Activated CD4-positive, alpha-beta T cell treated with anti-CD3 and anti-CD28 coated beads, Interleukin-2, amount 50 U/mL, for 1 hour (primary cell): Measurements from ENCODE around the gene KRT27.
"Not testable (repeated sequence)": the region's sequence is repeated elsewhere in the genome, so short reads cannot be mapped to it uniquely, and the experiment has no call there.

Experiments used
- DNase-seq: peaks from one replicate; pipeline ENCODE4 v3.0.0-alpha.2; 2020

The KRT27 gene

DNA sequence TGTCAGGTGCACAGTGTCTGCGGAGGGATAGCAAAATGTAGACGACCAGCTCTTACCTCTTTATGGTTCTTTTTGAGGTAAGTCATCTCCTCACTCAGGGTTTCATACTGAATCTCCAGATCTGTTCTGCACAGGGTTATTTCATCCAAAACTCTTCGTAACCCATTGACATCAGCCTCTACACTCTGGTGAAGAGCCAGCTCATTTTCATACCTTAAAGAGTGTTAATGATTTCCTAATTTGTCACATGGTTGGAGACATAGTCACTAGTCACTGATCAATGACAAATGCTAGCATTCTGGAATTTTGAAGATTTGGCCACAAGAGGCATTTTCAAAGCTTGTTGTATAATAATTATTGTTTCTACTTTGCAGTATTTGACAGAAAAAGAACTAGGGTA lies 28.5 kb downstream of the KRT27 start:
- DNase-seq = no peak

DNA sequence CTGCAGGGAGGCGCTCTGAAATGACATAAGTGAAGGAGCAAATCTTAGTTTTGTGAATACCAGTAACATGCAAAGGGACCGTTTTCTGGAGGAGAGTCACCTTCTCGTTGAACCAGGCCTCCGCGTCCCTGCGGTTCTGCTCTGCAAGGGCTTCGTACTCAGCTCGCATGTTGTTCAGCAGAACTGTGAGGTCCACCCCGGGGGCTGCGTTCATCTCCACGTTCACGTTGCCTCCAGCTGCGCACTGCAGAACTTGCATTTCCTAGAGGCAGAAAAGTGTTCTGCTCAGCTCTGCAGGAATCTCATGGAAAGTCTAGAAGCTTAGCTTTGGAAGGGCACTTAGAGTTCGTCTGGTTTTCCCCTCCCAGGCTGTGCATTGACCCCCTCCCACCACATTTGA lies 31.3 kb downstream of the KRT27 start:
- DNase-seq = no peak

DNA sequence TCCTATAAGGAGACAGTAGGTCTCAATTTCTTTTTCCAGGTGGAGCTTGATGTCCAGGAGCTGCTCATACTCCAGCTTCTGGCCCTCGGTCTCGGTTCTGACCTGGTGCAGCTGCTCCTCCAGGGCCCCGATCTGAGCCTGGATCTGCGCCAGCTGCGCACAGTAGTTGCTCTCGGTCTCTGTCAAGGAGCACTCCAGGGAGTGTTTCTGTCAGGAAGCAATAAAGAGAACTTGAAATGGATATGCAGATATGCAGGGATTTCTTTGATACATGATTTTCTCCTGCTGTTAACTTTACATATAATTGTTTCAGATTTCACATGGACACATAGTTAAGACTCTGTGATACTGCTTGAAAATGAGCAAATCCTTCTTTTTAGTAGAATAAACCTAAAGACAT lies 32.0 kb downstream of the KRT27 start:
- no peak for DNase-seq

DNA sequence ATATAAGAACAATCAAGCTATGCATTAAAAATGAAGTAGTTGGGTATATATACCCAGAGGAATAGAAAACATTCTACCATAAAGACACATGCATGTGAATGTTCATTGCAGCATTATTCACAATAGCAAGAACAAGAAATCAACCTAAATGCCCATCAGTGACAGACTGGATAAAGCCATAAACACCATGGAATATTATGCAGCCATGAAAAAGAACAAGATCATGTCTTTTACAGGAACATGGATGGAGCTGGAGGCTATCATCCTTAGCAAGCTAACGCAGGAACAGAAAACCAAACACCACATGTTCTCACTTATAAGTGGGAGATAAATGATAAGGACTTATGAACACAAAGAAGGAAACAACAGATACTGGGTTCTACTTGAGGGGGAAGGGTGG lies 33.7 kb downstream of the KRT27 start:
- DNase-seq = not testable (repeated sequence)

DNA sequence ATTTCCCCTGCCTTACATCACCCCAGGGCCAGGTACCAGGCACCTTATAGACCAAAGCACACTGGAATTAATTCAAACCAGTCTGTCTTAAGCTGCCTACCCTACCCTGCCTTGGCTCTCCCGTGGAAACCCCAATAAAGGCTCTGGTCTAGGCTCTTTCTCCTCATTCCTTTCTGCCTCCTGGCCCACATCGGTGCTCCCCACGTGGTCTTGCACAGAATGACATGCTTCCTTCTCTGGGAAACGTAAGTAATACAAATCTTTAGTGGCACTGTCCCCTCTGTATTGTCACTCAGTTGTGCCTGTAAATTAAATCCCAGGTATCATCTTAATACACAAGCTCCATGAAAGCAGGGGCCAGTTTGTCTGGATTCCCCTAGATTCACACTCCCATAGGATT lies 43.8 kb downstream of the KRT27 start:
- DNase-seq = no peak

DNA sequence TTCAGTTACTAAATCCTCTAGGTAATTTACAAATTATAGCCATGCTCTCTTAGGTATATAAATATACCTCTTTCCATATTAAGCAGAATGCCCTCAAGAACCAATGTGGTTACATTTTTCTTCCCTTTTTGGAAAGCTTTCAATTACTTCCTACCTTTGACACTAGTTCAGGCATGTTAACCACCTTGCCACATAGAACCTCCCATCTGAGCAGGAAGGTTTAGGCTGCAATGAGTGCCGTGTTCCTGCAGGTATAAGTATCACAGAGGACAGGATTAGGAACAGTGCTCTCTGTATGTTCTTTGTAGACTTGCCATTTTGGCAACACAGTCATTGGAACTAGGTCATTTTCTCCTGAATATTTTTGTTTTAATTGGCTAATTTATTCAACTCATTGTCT lies 47.3 kb downstream of the KRT27 start:
- DNase-seq = no peak

DNA sequence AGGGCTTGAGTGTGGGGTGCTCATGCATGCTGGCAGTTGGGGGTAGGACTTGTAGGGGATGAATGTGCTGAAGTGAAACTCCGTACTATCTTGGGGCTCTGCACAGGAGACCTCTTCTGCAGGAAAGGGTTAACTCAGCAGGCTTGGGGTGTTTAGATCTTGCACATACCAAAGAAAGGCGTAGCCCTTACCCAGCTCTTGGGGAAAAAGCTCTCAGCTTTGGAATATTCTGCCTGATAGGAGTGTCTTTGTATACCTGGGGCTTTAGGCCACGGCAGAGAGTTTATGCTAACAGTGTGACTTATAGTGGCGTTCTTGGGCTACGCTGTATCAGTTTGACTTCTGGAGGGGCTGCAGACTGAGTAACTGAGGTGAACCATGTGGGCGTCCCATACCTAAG lies 48.3 kb downstream of the KRT27 start:
- DNase-seq = no peak

DNA sequence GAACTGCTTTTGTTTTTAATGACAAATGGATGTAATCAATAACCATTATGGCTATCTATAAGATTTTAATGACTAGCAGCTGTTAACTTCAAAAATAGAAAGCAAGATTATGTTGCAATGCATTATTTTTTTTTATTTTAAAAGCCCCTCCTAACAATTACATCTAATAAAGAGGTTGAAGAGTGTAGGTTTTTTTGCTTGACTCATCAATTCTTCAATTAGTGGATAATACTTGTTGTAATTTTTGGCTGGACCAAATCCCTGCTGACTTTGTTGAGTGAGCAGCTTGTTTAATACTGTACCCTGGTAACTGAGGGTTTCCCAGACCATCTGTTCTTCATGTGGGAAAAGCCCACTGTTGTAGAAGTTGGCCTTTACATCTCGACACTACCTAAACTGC lies 51.4 kb downstream of the KRT27 start:
- no peak for DNase-seq

DNA sequence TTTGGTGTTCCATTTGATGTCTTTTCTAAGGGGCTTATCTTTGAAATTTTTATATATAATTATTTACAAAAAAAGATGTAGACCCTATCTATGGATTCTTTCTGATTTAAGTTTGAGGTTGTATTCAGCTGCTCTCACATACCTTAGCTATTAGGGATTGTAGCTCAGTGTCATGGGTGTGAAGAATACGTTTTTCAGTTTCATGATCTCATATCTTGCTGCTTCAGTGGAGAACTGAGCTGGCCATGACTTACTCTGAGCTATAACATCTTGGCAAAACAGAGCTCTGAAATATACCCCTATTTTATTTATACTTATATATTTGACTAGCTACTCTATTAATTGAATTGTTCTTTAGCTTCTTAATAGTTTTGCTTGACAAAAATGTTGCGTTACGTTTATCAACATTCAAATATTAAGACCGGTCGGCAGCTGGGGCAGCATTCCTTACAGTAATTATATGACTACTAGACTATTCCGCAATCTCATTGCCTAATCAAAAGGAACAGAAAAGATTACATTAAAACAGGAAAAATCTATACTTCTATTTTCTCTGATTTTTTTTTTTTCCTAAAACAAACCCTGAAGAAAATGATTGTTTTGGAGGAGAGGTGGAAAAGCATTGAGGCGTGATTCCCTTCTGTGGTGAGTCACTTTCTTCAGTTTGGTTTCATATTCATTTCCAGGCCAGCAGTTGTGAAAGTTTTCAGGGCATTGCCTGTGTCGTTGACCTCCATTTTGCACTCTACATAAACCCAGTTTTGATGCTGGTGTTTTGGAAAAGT lies 54.7 kb downstream of the KRT27 start:
- no peak for DNase-seq

DNA sequence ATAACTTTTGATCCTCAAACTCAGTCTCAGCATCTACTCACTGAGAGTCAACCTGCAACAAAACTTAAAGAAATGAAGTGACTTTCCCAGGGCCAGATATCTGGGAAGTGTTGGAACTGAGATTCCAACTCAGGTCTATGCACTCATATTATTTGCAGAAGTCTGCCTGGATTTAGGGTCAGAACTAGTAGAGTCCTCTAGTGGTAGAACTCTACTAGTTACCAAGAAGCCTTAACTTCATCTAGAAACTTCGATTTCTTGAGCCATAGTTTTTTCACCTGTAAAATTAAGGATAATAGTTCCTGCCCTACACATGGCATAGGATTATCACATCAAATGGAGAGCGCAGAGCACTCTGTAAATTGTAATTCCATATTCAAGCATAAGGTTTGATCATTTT lies 55.4 kb downstream of the KRT27 start:
- no peak for DNase-seq
